HG03378 (cell line): Measurements from ENCODE around the gene STRADA.

Source experiments
- ATAC-seq: cut with Tn5 transposase; IDR thresholded peaks from one replicate; pipeline ENCODE4 v1.9.1; 2021; ENCODE audit warnings: mild to moderate bottlenecking, moderate library complexity; ENCODE audit not compliant: unreplicated experiment

Gene STRADA

DNA sequence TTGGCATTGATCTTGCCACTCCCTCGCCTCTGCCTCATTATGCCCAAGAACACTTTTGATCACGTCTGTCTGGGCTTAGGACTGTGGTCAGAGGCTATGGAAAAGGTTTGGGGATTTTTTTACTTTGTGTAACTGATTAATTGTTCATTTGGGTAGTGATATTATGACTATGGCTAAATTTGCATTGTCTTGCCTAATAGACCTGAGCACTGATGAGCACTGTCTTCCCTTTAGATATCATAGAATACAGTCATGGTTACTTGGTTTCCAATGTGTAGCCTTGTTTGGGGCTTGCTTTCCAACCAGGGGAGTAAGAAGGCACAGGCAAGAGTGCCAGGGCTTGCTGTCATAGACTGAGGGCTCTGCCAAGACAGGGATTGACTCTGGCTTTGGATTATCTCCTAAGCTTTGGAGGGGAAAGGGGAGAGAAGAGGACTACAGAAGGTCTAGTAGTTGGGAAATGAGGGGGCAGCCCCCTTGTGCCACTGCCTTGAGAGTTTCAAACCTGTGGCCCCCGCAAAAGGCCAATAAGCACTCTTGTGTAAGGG, 55.4 kb downstream of the STRADA start:
- ATAC-seq, result no peak

DNA sequence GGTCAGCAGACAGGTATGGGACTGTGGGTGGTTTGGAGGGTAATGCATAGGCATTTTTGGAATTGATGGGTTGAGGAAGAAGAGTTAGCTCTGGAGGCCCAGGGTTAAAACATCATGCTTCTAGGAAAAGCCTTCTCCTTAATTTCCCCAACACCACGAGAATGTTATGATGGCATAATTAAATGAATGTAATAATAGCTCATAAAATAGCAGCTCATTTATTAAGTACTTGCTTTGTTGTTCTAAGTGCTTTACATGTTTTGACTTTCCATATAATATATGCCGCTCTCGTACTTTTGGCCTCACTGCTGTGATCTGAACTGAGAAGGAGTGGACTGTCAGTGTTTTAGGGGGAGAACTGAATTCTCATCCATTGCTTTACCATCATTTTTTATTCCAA, 56.0 kb downstream of the STRADA start:
- no peak for ATAC-seq

DNA sequence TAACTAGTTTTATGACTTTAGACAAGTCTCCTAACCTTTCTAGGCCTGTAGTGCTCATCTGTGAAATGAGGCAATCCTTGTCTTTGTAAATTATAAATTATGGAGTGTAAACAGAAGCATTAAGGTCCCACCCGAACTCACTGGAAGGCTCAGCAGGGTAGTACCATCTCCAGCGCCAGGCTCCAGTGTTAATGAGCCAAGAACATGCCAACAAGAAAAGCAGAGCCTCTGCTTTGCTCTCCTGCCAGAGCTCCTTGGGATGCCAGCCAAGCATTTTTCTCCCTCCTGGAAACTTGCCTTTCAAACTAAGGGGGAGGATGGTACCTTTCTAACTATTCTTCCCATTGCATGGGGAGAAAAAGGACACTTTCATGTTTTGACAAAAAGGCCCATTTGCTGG, 56.6 kb downstream of the STRADA start:
- no peak for ATAC-seq

DNA sequence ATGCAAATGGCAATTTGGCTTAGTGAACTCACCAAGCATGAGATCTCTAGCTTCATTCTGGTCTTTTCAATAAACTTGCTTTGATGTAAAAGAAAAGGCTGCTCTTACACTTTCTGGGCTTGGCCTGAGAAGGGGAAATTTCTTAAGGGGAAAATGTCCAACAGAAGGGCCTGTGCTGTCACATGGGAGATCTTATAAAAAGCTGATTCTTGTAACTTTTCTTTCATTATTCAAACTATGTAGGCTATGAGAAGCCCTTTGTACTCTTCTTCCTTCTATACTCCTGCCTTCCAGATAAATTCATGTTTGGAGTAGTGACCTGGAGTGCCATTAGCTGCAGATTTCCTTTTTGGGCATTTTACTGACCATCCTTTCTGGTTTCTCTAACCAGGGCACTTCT, 58.6 kb downstream of the STRADA start:
- no peak for ATAC-seq

DNA sequence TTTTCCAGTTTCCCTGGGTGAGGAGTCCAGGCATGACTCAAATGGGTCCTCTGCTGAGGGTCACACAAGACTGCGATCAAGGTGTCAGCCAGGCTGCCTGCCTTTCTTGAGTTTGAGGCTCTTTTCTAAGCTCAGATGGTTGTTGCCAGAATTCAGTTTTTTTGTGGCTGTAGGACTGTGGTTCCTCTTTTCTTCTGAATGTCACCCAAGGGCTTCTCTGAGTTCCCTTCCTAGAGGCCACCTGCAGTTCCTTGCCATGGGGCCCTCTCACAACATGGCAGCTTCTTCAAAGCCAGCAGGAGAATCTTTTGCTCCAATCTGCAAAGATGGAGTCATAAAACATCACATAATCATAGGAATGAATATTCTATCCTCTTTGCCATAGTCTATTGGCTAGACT, 59.2 kb downstream of the STRADA start:
- ATAC-seq, result no peak

DNA sequence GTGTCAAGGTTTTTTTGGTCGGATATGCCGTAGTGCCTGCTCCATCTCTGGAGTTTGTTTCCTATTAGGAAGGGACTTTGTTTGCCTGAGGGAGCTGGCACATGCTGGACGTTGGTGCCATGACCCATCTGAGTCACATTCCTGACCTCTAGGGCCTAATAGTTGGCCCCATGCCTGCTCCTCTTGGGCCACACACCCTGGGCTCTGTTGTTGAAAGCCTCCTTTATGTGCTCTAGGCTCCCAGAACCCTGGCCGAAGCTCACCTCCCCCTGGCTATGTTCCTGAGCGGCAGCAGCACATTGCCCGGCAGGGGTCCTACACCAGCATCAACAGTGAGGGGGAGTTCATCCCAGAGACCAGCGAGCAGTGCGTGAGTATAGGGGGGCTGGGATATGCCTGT, 60.1 kb downstream of the STRADA start:
- no peak for ATAC-seq

DNA sequence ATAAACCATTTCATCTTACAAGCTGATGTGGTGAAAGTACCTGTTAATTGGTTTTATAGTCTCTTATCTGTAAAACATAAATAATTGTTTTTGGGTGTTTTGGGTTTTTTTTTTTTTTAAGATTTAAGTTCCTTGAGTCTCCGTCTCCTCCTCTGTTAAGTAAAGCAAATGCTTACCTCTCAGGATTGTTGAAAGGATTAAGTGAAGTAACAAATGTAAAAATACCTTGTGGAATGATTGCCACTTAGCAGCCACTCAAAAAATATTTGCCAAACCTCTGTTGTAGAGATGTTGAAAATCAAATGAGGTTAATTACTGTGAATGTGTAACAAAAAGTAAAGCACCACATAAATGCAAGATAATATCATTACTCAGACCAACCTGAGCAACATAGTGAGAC, 60.9 kb downstream of the STRADA start:
- no peak for ATAC-seq

DNA sequence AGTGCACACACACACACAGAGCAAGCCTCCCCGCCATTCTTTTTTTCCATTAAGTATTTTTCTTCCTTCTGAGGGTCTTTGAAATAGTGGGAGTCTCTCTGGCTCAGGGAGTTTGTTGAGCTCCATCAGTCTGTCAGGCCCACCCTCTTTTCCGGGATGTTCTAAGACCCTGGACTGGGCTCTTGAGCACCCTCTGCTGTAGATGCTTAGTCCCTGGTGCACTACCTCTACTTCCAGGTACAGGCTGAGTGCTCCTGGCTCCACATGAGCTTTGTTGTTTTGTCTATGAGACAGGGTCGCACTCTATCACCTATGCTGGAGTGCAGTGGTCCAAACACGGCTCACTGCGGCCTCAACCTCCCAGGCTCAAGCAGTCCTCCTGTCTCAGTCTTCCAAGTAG, 62.4 kb downstream of the STRADA start:
- no peak for ATAC-seq

DNA sequence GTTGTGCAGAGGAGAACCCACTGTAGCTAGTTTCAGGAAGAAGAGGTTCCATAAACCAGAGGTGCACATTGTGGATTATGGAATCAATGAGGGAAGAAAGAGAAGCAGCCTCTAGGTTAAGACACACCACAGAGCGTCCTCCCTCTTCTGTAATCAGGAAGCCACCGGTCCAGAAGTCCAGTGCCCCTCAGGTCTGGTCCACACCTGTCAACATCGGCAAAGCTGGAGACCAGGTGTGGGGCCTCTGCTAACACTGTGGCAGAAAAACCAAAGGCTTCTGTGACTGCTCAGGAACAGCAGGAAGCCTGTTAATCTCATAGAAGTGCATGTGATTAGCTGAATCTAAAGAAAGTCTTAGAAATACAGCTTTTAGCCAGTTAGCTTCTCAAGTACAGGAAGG, 65.0 kb downstream of the STRADA start:
- no peak for ATAC-seq

DNA sequence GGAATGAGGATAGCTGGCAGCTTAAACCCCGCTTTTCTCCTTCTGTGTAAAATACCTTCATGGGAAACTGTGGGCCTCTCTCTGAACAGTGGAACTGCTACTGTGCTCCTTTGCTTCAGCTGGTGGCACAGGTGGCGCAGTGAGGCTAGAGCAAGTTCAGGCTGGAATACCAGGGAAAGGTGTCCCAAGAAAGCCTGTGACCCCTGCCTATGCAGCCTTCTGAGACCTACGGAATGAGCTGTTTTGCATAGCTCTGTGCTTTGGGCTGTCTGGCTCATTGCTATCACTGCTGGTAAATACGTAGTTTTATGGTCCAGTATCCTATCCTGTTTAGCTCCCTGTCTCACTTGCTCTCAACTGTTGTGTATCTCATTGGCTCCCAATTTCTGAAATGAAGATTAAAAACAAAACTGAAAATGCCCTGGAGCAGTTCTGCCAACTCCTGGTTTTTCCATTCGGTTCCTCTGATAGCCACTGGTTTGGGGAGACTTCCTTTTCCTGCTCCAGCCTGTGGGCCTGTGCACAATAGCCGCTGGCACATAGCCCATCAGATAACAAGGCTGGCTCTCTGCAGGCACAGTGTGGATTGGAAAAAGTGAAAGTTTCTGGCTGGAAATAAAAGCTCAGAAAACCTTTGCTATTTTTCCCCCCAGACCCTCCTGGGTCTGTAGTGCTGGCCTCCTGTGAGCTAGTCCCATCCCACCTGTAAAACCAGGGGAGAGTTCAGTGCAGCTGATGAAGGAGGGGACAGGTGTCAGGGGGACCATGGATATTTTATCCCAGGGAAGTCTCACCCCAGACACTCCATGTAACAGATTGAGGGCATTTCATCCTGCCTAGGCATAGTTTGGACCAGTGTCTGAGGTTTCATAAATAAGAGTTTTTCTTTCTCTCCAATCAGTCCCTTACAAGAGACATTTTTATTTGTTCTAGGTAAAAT, 65.7 kb downstream of the STRADA start:
- ATAC-seq, result no peak

DNA sequence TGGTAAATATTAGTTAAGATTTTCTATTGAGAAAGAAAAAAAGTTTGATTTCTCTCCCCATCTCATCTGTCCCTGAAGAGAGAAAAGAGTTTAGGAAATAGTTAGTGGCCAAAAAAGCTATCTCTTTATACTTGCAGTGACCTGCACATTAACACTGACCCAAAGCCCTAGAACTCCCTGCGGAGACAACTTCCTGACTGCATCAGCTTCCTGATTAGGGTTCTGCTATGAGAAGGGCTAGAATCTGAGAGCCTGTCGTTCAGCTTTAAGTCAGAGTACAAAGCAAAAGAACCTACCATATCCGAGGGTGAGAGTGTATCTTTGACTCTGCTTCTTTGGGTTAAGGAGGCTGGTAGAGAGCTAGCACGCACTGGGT, 66.4 kb downstream of the STRADA start:
- no peak for ATAC-seq

DNA sequence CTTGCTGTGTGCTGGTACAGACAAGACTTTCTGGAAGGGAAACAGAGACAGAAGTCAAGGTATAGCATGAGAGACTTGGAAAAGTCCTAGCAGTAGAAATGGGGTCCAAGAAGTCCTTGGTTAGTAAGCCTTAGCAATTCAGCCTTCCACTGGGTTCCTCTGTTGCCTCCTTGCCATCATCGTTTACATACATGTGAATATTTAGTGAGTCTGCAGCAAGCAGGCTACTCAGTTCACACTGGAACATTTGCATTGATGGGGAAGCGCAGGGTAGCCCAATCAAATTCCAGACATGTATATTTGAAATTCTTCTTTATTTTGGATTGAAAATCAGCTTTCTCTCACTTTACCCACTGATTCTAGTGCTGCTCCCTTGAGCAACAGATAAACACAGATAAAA, 68.7 kb downstream of the STRADA start:
- no peak for ATAC-seq

DNA sequence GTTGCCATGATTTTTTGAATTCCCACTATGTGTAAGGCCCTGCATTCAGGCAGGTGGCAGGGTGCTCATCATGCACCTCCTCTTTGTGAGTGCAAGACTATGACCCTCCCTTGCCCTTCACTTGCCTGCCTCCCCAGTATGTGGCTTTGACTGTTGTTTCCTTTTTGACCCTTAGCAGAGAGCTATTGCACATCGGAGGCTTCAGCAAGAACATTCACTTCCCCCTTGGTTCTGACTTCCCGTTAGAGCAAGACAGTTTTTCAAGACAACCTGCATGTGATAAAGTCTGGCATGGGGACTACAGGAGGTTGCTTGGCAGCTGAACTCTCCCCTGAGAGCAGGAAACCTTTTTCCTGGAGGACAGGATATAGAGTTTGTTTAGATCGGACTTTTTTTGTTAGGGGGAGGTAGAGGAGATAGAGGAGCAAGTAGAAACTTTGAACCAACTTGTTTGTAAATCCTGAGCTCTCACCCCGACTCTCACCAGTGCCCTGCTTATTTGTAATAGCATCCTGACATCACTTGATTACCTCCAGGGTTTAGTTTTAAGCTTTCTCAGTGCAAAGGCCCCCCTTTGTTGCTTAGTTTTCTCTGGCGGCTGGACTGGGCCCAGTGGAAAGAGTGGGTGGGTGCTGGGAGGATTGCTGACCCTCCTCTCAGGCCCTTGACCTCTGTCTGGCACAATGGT, 75.9 kb downstream of the STRADA start:
- ATAC-seq, result no peak

DNA sequence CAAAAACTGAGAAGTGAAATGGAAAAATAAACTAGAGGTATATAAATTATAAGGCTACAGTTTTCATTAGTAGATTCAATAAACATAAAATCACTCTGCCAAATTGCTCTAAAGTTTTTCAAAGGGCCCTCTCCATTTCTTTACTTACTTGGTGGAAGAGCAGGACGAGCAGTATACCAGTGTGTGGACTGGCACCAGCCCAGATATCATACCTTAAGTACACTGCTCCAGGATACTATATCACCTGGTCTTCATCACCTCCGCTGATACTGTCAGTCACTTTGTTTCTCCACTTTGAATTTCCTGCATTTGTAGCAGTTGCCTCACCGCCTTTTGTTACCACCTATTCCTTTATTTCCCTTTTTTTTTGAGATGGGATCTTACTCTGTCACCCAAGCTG, 81.7 kb downstream of the STRADA start:
- no peak for ATAC-seq

DNA sequence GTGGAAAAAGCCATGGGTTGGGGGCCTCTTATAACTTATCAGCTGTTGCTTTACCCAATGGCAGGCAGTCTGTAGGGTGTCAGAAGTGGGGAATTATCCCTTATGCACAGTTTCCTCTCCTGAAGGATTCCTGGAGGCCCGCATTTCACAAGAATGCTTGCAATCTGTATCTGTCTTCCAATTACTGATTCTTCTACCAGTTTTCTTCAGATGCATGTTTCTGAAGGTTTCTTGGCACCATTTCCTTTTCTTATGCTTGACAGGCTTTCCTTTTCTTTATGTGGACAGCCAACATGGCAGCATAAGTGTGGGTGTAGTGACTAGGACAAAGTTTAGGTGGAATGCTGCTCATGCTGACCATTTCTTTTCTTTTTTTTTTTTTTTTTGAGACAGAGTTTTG, 83.2 kb downstream of the STRADA start:
- no peak for ATAC-seq

DNA sequence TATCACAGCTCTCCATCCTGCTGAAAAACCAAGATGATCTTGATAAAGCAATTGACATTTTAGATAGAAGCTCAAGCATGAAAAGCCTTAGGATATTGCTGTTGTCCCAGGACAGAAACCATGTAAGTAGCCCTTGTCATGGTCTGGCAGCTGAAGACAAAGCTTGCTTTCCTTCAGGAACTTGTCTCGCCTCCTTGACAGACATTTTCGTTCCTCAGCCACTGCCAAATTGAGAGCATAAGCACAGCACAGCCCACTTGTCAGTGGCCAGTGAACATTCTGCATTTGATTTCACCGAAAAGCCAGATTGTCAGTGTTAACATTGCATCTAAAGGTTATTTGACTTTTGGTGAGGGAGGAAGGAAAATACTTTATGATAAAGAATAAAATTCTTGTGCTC, 83.8 kb downstream of the STRADA start:
- ATAC-seq, result no peak

DNA sequence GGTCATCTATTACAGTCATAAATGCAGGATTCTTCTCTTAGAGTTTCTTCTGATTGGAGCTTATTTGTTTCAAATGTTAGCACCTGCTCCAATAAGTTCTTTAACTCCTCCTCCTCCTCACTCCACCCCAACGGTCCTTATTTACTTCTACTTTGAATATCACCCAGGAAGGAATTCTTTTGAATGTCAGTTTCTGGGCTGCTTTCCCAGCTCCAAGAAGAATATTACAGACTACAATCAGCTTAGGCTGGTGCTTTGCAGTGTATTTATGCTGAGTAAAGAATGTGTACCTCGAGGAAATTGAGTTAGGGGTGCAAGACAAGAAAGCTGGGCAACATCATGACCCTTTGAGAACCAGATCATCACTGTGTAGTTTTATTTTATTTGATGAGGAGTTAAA, 88.5 kb downstream of the STRADA start:
- no peak for ATAC-seq
